H1 (cell line): ENCODE measurements around the gene CHDH. TPM values are rescaled to one million over a fixed set of nuclear protein-coding genes. Genes with fewer than 3 reads are reported as not detected.

ENCODE experiments used
- CTCF ChIA-PET: fragments of 300-600 bp; sonication (Branson Sonifier 250); formaldehyde crosslinking; loops from one replicate; lab custom pipeline; 2021; ENCODE audit not compliant: partially characterized antibody; lab: Charles Lee
- POLR2A ChIA-PET: fragments of 300-600 bp; sonication (Branson Sonifier 250); formaldehyde crosslinking; loops from one replicate; lab custom pipeline; 2021; ENCODE audit warnings: inconsistent platforms; ENCODE audit not compliant: partially characterized antibody; lab: Charles Lee
- DNase-seq, 2 experiments: peaks; one replicate each; pipeline versions ENCODE4 v3.0.0 to v3.0.0-alpha.2; 2010 to 2022; ENCODE audit warnings: low spot score in 2 of 2, low read depth in 1 of 2, mixed read lengths in 1 of 2
- FAIRE-seq: peaks from 2 replicates; lab custom pipeline; 2011; peaks lifted over from hg19 to GRCh38; lab: Jason Lieb, UNC
- H2AFZ ChIP-seq: 2 replicates; pipeline ENCODE4 v1.8.1; 2012; ENCODE audit warnings: low read length, inconsistent platforms
- H2AK5ac ChIP-seq: 2 replicates; pipeline ENCODE4 v1.6.1; 2013; ENCODE audit warnings: low read depth, low read length
- H2BK120ac ChIP-seq: replicated peaks from 2 replicates; pipeline ENCODE3; 2013; ENCODE audit warnings: low read depth, low read length, inconsistent platforms
- H2BK12ac ChIP-seq: 2 replicates; pipeline ENCODE4 v1.6.1; 2013; ENCODE audit warnings: low read depth, low read length
- H2BK15ac ChIP-seq: 2 replicates; pipeline ENCODE4 v1.6.1; 2013; ENCODE audit warnings: low read length
- H2BK20ac ChIP-seq: 2 replicates; pipeline ENCODE4 v1.6.1; 2013; ENCODE audit warnings: low read length
- H2BK5ac ChIP-seq: 2 replicates; pipeline ENCODE4 v1.6.1; 2013; ENCODE audit warnings: low read depth, low read length
- H3K14ac ChIP-seq: 2 replicates; pipeline ENCODE4 v1.6.1; 2013; ENCODE audit warnings: inconsistent platforms; ENCODE audit not compliant: insufficient read length
- H3K18ac ChIP-seq: 2 replicates; pipeline ENCODE4 v1.6.1; 2013; ENCODE audit warnings: low read length; ENCODE audit errors: extremely low read depth
- H3K23ac ChIP-seq: 2 replicates; pipeline ENCODE4 v1.6.1; 2013; ENCODE audit warnings: inconsistent platforms; ENCODE audit not compliant: insufficient read length
- H3K23me2 ChIP-seq: 2 replicates; pipeline ENCODE4 v1.6.1; 2013; ENCODE audit warnings: low read depth, low read length
- H3K27ac ChIP-seq: 2 replicates; pipeline ENCODE4 v1.6.1; 2011; ENCODE audit warnings: low read depth, low read length, inconsistent platforms
- H3K27me3 ChIP-seq, 4 experiments: replicated peaks in 1 of 4; 1 replicate in 1 of 4; 2 replicates in 3 of 4; pipeline versions ENCODE4 v1.6.1 to v1.8.1; 2011 to 2013; ENCODE audit warnings: low read length in 3 of 4, mild to moderate bottlenecking in 3 of 4, inconsistent platforms in 2 of 4, mixed read lengths in 2 of 4, moderate library complexity in 1 of 4; ENCODE audit not compliant: control insufficient read depth in 3 of 4, insufficient read depth in 3 of 4; ENCODE audit errors: extremely low read depth in 1 of 4
- H3K36me3 ChIP-seq, 4 experiments: 2 replicates each; pipeline versions ENCODE4 v1.6.1 to v1.8.1; 2011 to 2013; ENCODE audit warnings: mild to moderate bottlenecking in 4 of 4, low read length in 3 of 4, moderate library complexity in 2 of 4, control low read depth in 1 of 4, inconsistent platforms in 1 of 4; ENCODE audit not compliant: insufficient read depth in 4 of 4, control insufficient read depth in 2 of 4
- H3K4ac ChIP-seq: replicated peaks from 2 replicates; pipeline ENCODE3; 2013; ENCODE audit warnings: low read length, low read depth, mixed read lengths, inconsistent platforms; ENCODE audit not compliant: insufficient read length
- H3K4me1 ChIP-seq, 4 experiments: replicated peaks in 1 of 4; 1 replicate in 1 of 4; 2 replicates in 3 of 4; pipeline versions ENCODE4 v1.6.1 to v1.8.1; 2011 to 2013; ENCODE audit warnings: low read length in 3 of 4, inconsistent platforms in 2 of 4, mixed read lengths in 1 of 4; ENCODE audit not compliant: insufficient read depth in 4 of 4, control insufficient read depth in 3 of 4
- H3K4me2 ChIP-seq, 2 experiments: 2 replicates each; pipeline versions ENCODE4 v1.6.1 to v1.8.1; 2011 to 2013; ENCODE audit warnings: low read depth in 2 of 2, low read length in 2 of 2, control low read depth in 1 of 2, inconsistent platforms in 1 of 2, mild to moderate bottlenecking in 1 of 2; ENCODE audit not compliant: insufficient read depth in 1 of 2
- H3K4me3 ChIP-seq, 4 experiments: fragments of 200-600, 300-600 bp in 1 of 4; sonication (generic), shearing (Covaris generic), sonication (Bioruptor Twin) in 1 of 4; 2 replicates each; pipeline versions ENCODE4 v1.5.1 to v1.8.1; 2011 to 2016; ENCODE audit warnings: low read length in 4 of 4, low read depth in 3 of 4, control low read depth in 2 of 4, inconsistent platforms in 2 of 4, mild to moderate bottlenecking in 2 of 4, mixed read lengths in 1 of 4, moderate library complexity in 1 of 4; ENCODE audit not compliant: insufficient read depth in 2 of 4; ENCODE audit errors: extremely low read depth in 1 of 4
- H3K56ac ChIP-seq: replicated peaks from 2 replicates; pipeline ENCODE3; 2013; ENCODE audit warnings: low read depth, mild to moderate bottlenecking, mixed read lengths, low read length, inconsistent platforms; ENCODE audit not compliant: insufficient read length
- H3K79me1 ChIP-seq: 2 replicates; pipeline ENCODE4 v1.6.1; 2013; ENCODE audit warnings: low read depth, low read length, control low read depth
- H3K79me2 ChIP-seq, 2 experiments: 2 replicates each; pipeline versions ENCODE4 v1.6.1 to v1.8.1; 2012 to 2013; ENCODE audit warnings: low read length in 2 of 2, mild to moderate bottlenecking in 2 of 2, inconsistent platforms in 1 of 2; ENCODE audit not compliant: insufficient read depth in 2 of 2, control insufficient read depth in 1 of 2
- H3K9ac ChIP-seq, 4 experiments: replicated peaks in 1 of 4; 1 replicate in 1 of 4; 2 replicates in 3 of 4; pipeline versions ENCODE4 v1.6.1 to v1.8.1; 2011 to 2013; ENCODE audit warnings: low read depth in 3 of 4, low read length in 3 of 4, control low read depth in 2 of 4, mild to moderate bottlenecking in 2 of 4, moderate library complexity in 2 of 4, inconsistent platforms in 1 of 4; ENCODE audit errors: extremely low read depth in 1 of 4
- H3K9me3 ChIP-seq, 2 experiments: 2 replicates each; pipeline versions ENCODE4 v1.6.1 to v1.8.1; 2012 to 2013; ENCODE audit warnings: mild to moderate bottlenecking in 2 of 2, moderate library complexity in 2 of 2, control low read depth in 1 of 2, inconsistent platforms in 1 of 2, low read depth in 1 of 2, low read length in 1 of 2, mixed read lengths in 1 of 2; ENCODE audit not compliant: insufficient read depth in 2 of 2
- H4K20me1 ChIP-seq, 2 experiments: replicated peaks in 1 of 2; 2 replicates each; pipeline versions ENCODE3 to v1.8.1; 2011 to 2013; ENCODE audit warnings: inconsistent platforms in 2 of 2, low read length in 2 of 2, mild to moderate bottlenecking in 1 of 2; ENCODE audit not compliant: insufficient read depth in 2 of 2, control insufficient read depth in 1 of 2
- H4K5ac ChIP-seq: 2 replicates; pipeline ENCODE4 v1.6.1; 2013; ENCODE audit warnings: low read length, low read depth, mixed read lengths, inconsistent platforms; ENCODE audit not compliant: insufficient read length
- H4K8ac ChIP-seq: 2 replicates; pipeline ENCODE4 v1.8.0; 2013; ENCODE audit warnings: mild to moderate bottlenecking, moderate library complexity, low read length, inconsistent platforms; ENCODE audit not compliant: insufficient read depth; ENCODE audit errors: extremely low read depth
- H4K91ac ChIP-seq: replicated peaks from 2 replicates; pipeline ENCODE3; 2013; ENCODE audit warnings: low read length, mixed read lengths, inconsistent platforms; ENCODE audit not compliant: insufficient read length
- BACH1 ChIP-seq: IDR thresholded peaks from 2 replicates; pipeline ENCODE4 v1.6.1; 2012; ENCODE audit warnings: low read length, improper control_type of control experiment
- CBX5 ChIP-seq: fragments of 300-800, 300-1000 bp; sonication (generic); IDR thresholded peaks from 2 replicates; pipeline ENCODE4 v1.7.1; 2016; ENCODE audit warnings: antibody characterized with exemption, low read length, low read depth
- CBX8 ChIP-seq: fragments of 300-800, 300-1000 bp; sonication (generic); IDR thresholded peaks from 2 replicates; pipeline ENCODE4 v1.7.1; 2016; ENCODE audit warnings: low read depth, low read length, borderline replicate concordance
- EP300 ChIP-seq, 2 experiments: IDR thresholded peaks; 1 replicate in 1 of 2; 2 replicates in 1 of 2; pipeline ENCODE4 v1.6.1; 2011 to 2012; ENCODE audit warnings: low read depth in 2 of 2, low read length in 2 of 2, mild to moderate bottlenecking in 2 of 2, borderline replicate concordance in 1 of 2, inconsistent platforms in 1 of 2, moderate library complexity in 1 of 2
- KDM5A ChIP-seq: fragments of 200-600 bp; IDR thresholded peaks from 2 replicates; pipeline ENCODE4 v1.7.1; 2012; ENCODE audit warnings: mild to moderate bottlenecking, low read length, inconsistent platforms, mixed read lengths
- WGBS, 2 experiments: shearing (Covaris generic) in 1 of 2; methylation state at CpG; one replicate each; pipeline versions ENCODE4 v1.1.6 to v1.1.7; 2013 to 2015; ENCODE audit warnings: low lambda C conversion rate in 2 of 2, mixed read lengths in 2 of 2, inconsistent platforms in 1 of 2, low coverage in 1 of 2, missing lambda C conversion rate in 1 of 2; ENCODE audit not compliant: insufficient replicate concordance in 2 of 2, insufficient coverage in 1 of 2, insufficient read length in 1 of 2; ENCODE audit errors: extremely low coverage in 1 of 2, missing lambda C conversion rate in 1 of 2; 5-methylcytosine and 5-hydroxymethylcytosine counted together
- polyA plus RNA-seq, 7 experiments: library from polyadenylated mRNA; depleted of rRNA in 3 of 7; stranded (reverse) in 5 of 7; unstranded in 2 of 7; fragments of >200 nt in 5 of 7; fragments of 200-250 nt in 2 of 7; gene quantifications; 1 replicate in 5 of 7; 2 replicates in 1 of 7; 4 replicates in 1 of 7; pipeline versions ENCODE4 v1.2.1 to v1.2.3, GENCODE V29; 2011 to 2013; ENCODE audit warnings: missing spikeins in 2 of 7, mixed read lengths in 2 of 7
- total RNA-seq: library from RNA; stranded (reverse); fragmentation: NEBNext Ultra II Directional; extraction: Animal tissue kit (Norgen Biotek cat#: 25700); gene quantifications from 2 replicates; pipeline ENCODE4 v1.2.1, GENCODE V29; 2021

CHDH gene
- total and polyA plus RNA-seq, 2 of the 8 experiments (the other 6 are each of a cell fraction or from before 2014, with no cell fraction given): 4.9 to 10.3 TPM

GRCh38 chr3:53765753-53766152 lies 80.5 kb downstream of the CHDH start:
- POLR2A ChIA-PET: interaction anchor here (1.0 kb wide), 1 partner anchor 99 kb away, joined by 3 read pairs; no protein-coding TSS in a partner anchor
- H2AFZ ChIP-seq: no peak overlapping the region
- TF ChIP-seq EP300 (IDR thresholded peaks at IDR 0.05; ENCODE audit: borderline replicate concordance in 1 of 2, low read depth in 2 of 2, low read length in 2 of 2) (no peak), BACH1 (no peak), CBX8 (no peak), KDM5A (no peak), CBX5 (no peak)
- TF ChIP-seq, all 59 proteins: peak for 0
- FAIRE-seq (no peak), DNase-seq (no peak)
- no peak overlapping the region for H4K5ac ChIP-seq
- no peak overlapping the region for H3K23ac ChIP-seq
- H3K4me1 ChIP-seq: peaks cover 0 to 12% (median 5%) of the 10 kb centered on the region in 4 experiments; a peak in 3 of 7 replicates
- WGBS, 2 experiments: 79% methylated on average over 5 of the region's 5 CpGs; no CpG with 5 or more reads in 1 of the 2 experiments
- no peak overlapping the region for H3K4me3 ChIP-seq
- no peak overlapping the region for H2BK5ac ChIP-seq
- no peak overlapping the region for H4K91ac ChIP-seq
- no peak overlapping the region for H2AK5ac ChIP-seq
- H2BK20ac ChIP-seq: no peak overlapping the region
- H3K14ac ChIP-seq: no peak overlapping the region
- CTCF ChIA-PET: interaction anchor here (0.9 to 2.7 kb wide), 20 partner anchors 9 to 115 kb away, joined by 3 to 10 read pairs (median 4); no protein-coding TSS in a partner anchor
- no peak overlapping the region for H3K56ac ChIP-seq
- H3K18ac ChIP-seq: no peak overlapping the region
- H3K36me3 ChIP-seq: no peaks in the 10 kb centered on the region
- H4K8ac ChIP-seq: no peak overlapping the region
- no peak overlapping the region for H2BK15ac ChIP-seq
- H3K4ac ChIP-seq: no peak overlapping the region
- H3K27ac ChIP-seq: no peak overlapping the region
- H3K9me3 ChIP-seq: no peaks in the 10 kb centered on the region
- no peak overlapping the region for H3K9ac ChIP-seq
- H3K79me2 ChIP-seq: no peaks in the 10 kb centered on the region
- H3K27me3 ChIP-seq: no peaks in the 10 kb centered on the region
- H3K4me2 ChIP-seq: no peak overlapping the region
- H2BK12ac ChIP-seq: no peak overlapping the region
- H3K79me1 ChIP-seq: no peaks in the 10 kb centered on the region
- no peak overlapping the region for H2BK120ac ChIP-seq
- no peaks in the 10 kb centered on the region for H4K20me1 ChIP-seq
- H3K23me2 ChIP-seq: no peaks in the 10 kb centered on the region
